ENCODE measurements around the gene DUSP14.

Gene DUSP14

DNA sequence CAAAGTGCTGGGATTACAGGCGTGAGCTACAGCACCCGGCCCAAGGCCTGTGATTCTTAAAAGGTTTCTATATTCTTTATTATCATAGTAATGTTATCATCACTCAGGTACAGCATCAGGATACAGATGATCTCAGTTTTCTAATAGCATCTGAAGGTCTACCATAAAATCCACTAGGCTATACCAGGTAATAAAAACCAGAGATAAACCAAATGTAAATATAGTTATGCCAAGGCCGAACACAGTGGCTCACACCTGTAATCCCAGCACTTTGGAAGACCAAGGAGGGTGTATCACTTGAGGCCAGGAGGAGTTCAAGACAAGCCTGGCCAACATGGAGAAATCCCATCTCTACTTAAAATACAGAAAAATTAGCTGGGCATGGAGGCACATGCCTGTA is 65.7 kb downstream of the DUSP14 start:
- no peak for DNase-seq (ENCODE audit: low read depth in 4 of 4, low spot score in 1 of 4)

DNA sequence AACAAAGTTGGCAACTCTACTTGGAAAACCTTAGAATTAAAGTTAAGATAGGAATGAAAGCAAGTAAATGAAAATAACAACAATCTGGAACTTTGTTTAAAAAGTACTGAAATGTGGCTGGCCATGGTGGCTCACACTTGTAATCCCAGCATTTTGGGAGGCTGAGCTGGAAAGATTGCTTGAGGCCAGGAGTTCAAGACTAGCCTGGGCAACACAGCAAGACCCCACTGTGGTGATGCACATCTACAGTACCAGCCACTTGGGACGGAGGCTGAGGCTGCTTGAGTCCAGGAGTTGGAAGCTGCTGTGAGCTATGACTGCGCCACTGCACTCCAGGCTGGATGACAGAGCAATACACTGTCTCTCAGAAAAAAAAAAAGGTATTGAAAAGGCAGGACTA is 67.8 kb downstream of the DUSP14 start:
- no peak for DNase-seq (ENCODE audit: low read depth in 4 of 4, low spot score in 1 of 4)

DNA sequence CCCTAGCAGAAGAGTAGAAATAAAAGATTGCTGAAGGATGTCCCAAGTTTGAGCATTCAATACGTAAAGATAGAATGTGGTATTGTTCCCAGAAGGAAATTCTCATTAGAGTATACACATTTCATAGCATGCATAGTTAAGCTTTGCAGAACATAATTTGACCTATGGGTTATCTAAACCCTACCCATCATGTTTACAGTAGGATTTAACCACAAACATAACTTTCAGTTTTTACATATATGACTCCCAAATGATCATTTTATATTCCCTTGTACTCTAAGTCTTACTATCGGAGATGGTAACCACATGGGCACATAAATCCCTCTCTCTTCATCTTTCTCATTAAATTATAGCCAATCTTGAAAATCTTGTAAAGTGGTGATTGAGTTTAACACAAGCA is 68.6 kb downstream of the DUSP14 start:
- DNase-seq (ENCODE audit: low read depth in 4 of 4, low spot score in 1 of 4) = no peak

DNA sequence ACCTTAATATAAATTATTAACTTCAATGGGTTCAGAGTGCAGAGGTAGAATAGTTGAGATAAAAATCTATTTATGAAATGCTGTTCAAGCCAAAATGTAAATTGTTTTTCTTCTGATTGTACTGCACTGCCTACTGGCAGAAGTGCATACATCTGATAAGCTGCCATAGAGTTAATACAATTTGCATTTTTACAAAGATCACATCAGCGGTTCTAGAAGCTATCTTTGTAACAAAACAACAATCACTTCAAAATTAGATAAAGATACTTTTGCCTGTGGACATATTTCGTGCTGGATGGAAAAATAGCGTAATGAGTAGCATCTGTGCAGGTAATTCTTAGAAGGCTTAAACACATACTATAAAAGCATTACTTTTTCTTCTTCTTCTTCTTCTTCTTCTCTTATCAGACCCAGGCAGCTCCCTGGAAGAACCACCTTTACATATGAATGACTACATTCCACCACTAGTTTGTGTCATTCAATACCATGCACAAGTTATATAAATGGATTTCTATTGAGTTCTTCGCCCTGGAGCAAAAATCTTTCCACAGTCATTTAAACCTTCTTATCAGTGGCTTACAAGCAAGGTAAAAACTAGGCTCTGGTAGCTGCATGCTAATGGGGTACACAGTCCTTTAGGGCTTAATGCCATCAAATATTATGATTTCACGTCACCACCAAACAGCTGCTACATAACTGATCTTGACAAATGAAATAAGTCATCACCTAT is 72.5 kb downstream of the DUSP14 start:
- no peak for DNase-seq (ENCODE audit: low read depth in 4 of 4, low spot score in 1 of 4)

Data from stimulated activated CD4-positive, alpha-beta T cell treated with anti-CD3 and anti-CD28 coated beads, Interleukin-1b, Interleukin-23, amount 100 ng/mL, for 24 hours (primary cell).